NT2/D1 (cell line): ENCODE results near the gene COL1A1.
A peak's percentile ranks its signal among the peaks of the same experiment; 100 is the strongest.

Experiments
- DNase-seq: peaks from one replicate; pipeline ENCODE4 v3.0.0-alpha.2; 2011; ENCODE audit warnings: low read depth, low spot score
- H3K27me3 ChIP-seq: 2 replicates; pipeline ENCODE4 v1.6.0; 2011; ENCODE audit warnings: mild to moderate bottlenecking; ENCODE audit not compliant: insufficient read length, insufficient read depth
- H3K36me3 ChIP-seq: 2 replicates; pipeline ENCODE4 v1.6.1; 2011; ENCODE audit warnings: mild to moderate bottlenecking, low read length, mixed read lengths; ENCODE audit not compliant: insufficient read depth, insufficient read length
- H3K4me1 ChIP-seq: 2 replicates; pipeline ENCODE4 v1.5.1; 2011; ENCODE audit not compliant: insufficient read depth, insufficient read length
- H3K4me3 ChIP-seq: 2 replicates; pipeline ENCODE4 v1.5.1; 2011; ENCODE audit warnings: low read depth; ENCODE audit not compliant: insufficient read length
- H3K9ac ChIP-seq: 2 replicates; pipeline ENCODE4 v1.6.0; 2011; ENCODE audit warnings: low read depth; ENCODE audit not compliant: insufficient read length
- H3K9me3 ChIP-seq: 2 replicates; pipeline ENCODE4 v1.5.1; 2011; ENCODE audit warnings: mild to moderate bottlenecking, low read length; ENCODE audit not compliant: insufficient read depth
- SUZ12 ChIP-seq: IDR thresholded peaks from 2 replicates; pipeline ENCODE4 v1.6.1; 2011; ENCODE audit not compliant: insufficient read length, insufficient read depth; ENCODE audit errors: extremely low read depth
- YY1 ChIP-seq: IDR thresholded peaks from 2 replicates; pipeline ENCODE4 v1.6.1; 2011; ENCODE audit not compliant: insufficient read length, insufficient read depth
- ZNF274 ChIP-seq: IDR thresholded peaks from 2 replicates; pipeline ENCODE4 v1.6.1; 2011; ENCODE audit warnings: mild to moderate bottlenecking, low read depth, low read length

COL1A1 gene

GRCh38 chr17:50183421-50183994, 17.9 kb downstream of the COL1A1 start:
- TF ChIP-seq SUZ12 (no peak), ZNF274 (no peak), YY1 (no peak)
- no peaks in the 10 kb centered on the region for H3K9me3 ChIP-seq
- H3K9ac ChIP-seq, result peak overlapping the region; percentile 26
- no peak overlapping the region for H3K4me3 ChIP-seq
- H3K27me3 ChIP-seq, result no peaks in the 10 kb centered on the region
- H3K36me3 ChIP-seq, result peaks cover 50% of the 10 kb centered on the region
- no peak for DNase-seq
- peaks cover 18% of the 10 kb centered on the region for H3K4me1 ChIP-seq

DNA sequence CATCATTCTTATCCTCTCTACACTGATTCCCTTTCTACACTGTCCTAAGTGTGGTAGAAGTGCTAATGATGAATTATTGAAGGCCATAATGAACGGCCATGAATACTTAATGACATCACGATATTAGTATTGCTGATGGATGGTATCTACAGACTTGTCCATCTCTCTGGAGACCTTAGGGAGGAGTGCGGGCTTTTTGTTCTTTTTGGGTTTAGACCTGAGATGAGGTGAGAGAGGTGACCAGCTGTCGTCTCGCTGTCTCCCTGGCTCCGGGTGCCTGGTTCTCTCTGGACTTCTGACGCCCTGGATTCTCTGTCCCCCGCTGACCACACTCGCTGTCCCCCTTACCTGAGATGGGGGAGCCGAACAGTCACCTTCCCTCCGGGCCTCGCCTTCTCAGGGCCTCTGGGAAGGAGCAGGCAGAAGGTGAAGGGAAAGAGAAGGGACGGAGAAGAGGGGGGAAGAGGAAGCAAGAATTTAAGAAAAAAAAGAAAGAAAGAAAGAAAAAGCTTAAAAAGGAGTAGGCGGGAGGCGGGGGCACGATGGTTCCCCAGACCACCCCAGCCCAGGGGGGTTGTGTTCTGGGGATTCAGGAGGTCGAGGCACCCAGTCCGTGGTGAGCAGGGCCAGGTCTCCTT, 18.5 kb downstream of the COL1A1 start:
- Histone ChIP-seq H3K4me1 (peaks cover 18% of the 10 kb centered on the region), H3K27me3 (no peaks in the 10 kb centered on the region), H3K36me3 (peaks cover 44% of the 10 kb centered on the region), H3K9me3 (no peaks in the 10 kb centered on the region), H3K9ac (peak overlapping the region; percentile 26), H3K4me3 (no peak overlapping the region)
- TF ChIP-seq ZNF274, result no peak
- no peak for TF ChIP-seq YY1
- TF ChIP-seq SUZ12, result no peak
- no peak for DNase-seq

DNA sequence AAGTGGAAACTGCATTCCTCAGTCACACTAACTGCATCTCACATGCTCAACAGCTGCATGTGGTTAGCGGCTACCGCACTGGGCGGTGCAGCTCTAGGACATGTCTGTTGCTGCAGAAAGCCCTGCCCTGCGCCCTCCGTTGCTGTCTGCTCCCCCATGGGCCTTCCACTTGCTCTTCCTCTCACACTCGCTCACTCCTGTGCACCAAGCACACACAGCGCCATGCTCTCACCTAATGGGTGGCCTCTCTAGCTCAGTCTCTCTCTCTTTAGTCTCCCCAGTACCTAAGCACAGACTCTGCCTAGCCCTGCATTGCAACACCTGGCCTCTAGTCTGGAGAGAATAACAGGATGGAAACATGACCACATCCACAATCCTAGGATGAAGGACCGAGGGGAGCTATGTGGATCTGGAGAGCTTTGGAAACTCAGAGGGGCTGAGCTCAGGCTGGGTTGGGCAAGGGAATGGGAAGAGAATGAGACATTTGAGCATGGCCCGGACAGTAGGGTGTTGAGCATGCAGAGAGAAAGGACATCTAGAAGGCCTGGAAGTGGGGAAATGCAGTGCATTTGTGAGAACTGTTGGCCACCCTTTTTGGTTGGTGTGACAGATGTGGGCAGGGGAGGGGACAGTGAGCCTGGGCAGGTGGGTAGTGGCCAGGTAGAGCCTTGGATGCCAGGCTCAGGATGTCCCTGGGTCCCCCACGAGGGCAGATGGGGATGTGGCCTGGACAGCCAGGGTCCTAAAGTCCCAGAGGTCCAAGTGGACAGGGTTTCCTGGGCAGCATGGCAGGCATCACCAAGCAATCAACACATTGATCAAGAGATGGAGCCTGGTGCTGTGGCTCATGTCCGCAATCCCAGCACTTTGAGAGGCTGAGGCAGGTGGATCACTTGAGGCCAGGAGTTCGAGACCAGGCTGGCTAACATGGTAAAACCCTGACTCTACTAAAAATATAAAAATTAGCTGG, 19.6 kb downstream of the COL1A1 start:
- Histone ChIP-seq H3K4me1 (peaks cover 21% of the 10 kb centered on the region), H3K4me3 (no peak overlapping the region), H3K36me3 (peaks cover 33% of the 10 kb centered on the region), H3K9me3 (no peaks in the 10 kb centered on the region), H3K27me3 (no peaks in the 10 kb centered on the region), H3K9ac (no peak overlapping the region)
- TF ChIP-seq ZNF274 (no peak), SUZ12 (no peak), YY1 (no peak)
- DNase-seq, result no peak

GRCh38 chr17:50181144-50181543, 20.3 kb downstream of the COL1A1 start:
- no peak for DNase-seq
- H3K9ac ChIP-seq, result peak overlapping the region; percentile 28
- no peak for TF ChIP-seq ZNF274
- no peak for TF ChIP-seq YY1
- TF ChIP-seq SUZ12, result no peak
- H3K9me3 ChIP-seq, result no peaks in the 10 kb centered on the region
- peaks cover 21% of the 10 kb centered on the region for H3K4me1 ChIP-seq
- H3K27me3 ChIP-seq, result no peaks in the 10 kb centered on the region
- H3K4me3 ChIP-seq, result no peak overlapping the region
- peaks cover 26% of the 10 kb centered on the region for H3K36me3 ChIP-seq

DNA sequence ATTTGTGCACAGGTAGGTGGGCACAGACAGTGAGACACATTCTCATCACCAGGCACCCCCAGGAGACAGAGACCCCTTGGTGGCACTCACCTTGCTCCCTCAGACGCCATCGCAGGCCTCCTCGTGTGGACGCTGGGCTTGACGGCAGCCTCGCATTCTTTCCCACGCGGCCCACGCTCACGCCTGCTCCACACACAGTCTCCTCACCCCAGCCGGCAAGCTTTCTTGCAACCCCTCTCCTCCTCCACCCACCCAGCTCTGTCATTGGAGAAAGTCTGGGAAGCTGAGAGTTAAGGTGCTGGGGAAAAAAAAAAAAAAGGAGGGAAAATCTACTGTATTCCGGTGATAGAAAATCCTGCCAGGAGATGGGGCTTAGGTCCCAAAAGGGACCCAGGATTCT, 20.8 kb downstream of the COL1A1 start:
- peaks cover 21% of the 10 kb centered on the region for H3K36me3 ChIP-seq
- no peaks in the 10 kb centered on the region for H3K9me3 ChIP-seq
- no peak for TF ChIP-seq SUZ12
- TF ChIP-seq ZNF274, result no peak
- no peak for TF ChIP-seq YY1
- peaks cover 23% of the 10 kb centered on the region for H3K4me1 ChIP-seq
- H3K4me3 ChIP-seq, result no peak overlapping the region
- H3K9ac ChIP-seq, result peak overlapping the region; percentile 18
- DNase-seq, result no peak
- H3K27me3 ChIP-seq, result no peaks in the 10 kb centered on the region

GRCh38 chr17:50180111-50180510, 21.3 kb downstream of the COL1A1 start:
- DNase-seq, result no peak
- Histone ChIP-seq H3K9ac (no peak overlapping the region), H3K27me3 (no peaks in the 10 kb centered on the region), H3K9me3 (no peaks in the 10 kb centered on the region), H3K4me3 (no peak overlapping the region), H3K36me3 (peaks cover 16% of the 10 kb centered on the region), H3K4me1 (peaks cover 25% of the 10 kb centered on the region)
- TF ChIP-seq ZNF274 (no peak), SUZ12 (no peak), YY1 (no peak)
